NB4 (cell line): ENCODE results near the gene NPHP4.
A peak's percentile ranks its signal among the peaks of the same experiment; 100 is the strongest.

Source experiments
- DNase-seq: peaks from one replicate; pipeline ENCODE4 v3.0.0; 2010; ENCODE audit warnings: low read depth
- H3K4me3 ChIP-seq: one replicate; pipeline ENCODE4 v1.5.1; 2011; ENCODE audit warnings: mild to moderate bottlenecking, low read depth, low read length, moderate library complexity
- MYC ChIP-seq: IDR thresholded peaks from 2 replicates; pipeline ENCODE4 v1.6.1; 2011; ENCODE audit warnings: low read depth, low read length
- POLR2A ChIP-seq: IDR thresholded peaks from 2 replicates; pipeline ENCODE4 v1.6.1; 2011; ENCODE audit warnings: mild to moderate bottlenecking; ENCODE audit not compliant: insufficient read length; ENCODE audit errors: extremely low read depth
- TF ChIP-seq, protein P1 (sequence below): IDR thresholded peaks from 2 replicates; pipeline ENCODE4 v1.6.1; 2011; ENCODE audit warnings: low read depth, low read length
- TF ChIP-seq, protein P2 (sequence below): IDR thresholded peaks from one replicate; pipeline ENCODE4 v1.5.1; 2012; ENCODE audit warnings: low read depth, low read length

NPHP4 gene

DNA sequence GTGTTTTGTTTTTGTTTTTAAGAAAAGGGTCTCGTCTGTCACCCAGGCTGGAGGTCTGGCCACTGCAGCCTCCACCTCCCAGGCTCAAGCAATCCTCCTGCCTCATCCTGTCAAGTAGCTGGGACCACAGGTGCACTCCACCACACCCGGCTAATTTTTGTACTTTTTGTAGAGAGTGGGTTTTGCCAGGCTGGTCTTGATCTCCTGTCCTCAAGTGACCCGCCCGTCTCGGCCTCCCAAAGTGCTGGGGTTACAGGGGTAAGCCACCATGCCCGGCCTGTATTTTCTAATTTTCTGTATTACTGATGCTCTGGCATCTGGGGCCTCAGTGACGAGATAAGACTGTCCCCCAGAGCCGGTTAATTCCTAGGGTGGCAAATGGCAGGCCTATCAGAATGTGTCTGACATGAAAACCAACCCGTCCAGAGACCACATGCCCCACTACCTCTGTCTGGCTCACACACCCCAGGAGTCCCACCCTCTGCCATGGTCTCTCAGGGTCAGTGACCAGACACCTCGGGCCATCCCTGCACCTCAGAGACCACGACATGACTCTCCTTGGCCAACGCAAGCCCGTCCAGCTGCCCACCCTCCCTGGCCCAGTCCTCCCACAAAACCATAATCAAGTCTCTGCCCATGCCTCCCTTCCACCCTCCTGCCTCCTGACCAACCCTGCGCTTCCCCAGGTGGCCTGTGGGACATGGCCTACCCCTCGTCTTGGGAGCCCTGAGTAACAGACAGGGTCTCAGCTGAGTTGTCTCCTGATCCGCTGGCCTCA is 12.5 kb downstream of the NPHP4 start:
- DNase-seq = no peak
- TF ChIP-seq, protein P1, sequence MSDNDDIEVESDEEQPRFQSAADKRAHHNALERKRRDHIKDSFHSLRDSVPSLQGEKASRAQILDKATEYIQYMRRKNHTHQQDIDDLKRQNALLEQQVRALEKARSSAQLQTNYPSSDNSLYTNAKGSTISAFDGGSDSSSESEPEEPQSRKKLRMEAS = no peak
- TF ChIP-seq POLR2A (no peak), MYC (no peak)
- TF ChIP-seq, protein P2, sequence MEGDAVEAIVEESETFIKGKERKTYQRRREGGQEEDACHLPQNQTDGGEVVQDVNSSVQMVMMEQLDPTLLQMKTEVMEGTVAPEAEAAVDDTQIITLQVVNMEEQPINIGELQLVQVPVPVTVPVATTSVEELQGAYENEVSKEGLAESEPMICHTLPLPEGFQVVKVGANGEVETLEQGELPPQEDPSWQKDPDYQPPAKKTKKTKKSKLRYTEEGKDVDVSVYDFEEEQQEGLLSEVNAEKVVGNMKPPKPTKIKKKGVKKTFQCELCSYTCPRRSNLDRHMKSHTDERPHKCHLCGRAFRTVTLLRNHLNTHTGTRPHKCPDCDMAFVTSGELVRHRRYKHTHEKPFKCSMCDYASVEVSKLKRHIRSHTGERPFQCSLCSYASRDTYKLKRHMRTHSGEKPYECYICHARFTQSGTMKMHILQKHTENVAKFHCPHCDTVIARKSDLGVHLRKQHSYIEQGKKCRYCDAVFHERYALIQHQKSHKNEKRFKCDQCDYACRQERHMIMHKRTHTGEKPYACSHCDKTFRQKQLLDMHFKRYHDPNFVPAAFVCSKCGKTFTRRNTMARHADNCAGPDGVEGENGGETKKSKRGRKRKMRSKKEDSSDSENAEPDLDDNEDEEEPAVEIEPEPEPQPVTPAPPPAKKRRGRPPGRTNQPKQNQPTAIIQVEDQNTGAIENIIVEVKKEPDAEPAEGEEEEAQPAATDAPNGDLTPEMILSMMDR = no peak
- H3K4me3 ChIP-seq = no peak overlapping the region

DNA sequence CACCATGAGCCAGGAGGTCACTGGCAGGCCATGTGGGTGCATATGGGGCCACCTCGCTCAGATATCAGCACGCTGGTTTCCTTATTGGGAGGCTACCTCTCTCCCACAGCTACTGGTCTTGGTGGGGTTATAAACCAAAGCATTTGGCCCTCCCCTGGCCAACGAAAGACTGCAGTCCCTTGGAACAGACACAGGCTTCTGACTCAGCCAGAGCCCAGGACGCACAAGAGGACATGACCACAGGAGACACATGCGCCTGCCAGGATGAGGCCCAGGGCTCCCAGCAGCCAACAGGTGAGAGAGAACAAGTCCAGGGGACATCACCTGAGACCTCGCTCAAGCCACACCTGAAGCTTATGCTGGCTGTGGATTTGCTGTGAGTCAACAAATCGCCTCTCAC is 13.8 kb downstream of the NPHP4 start:
- peak; percentile 38 for DNase-seq
- no peak for TF ChIP-seq MYC
- no peak for TF ChIP-seq POLR2A
- TF ChIP-seq, protein P1 = no peak
- TF ChIP-seq, protein P2 = no peak
- H3K4me3 ChIP-seq = no peak overlapping the region

DNA sequence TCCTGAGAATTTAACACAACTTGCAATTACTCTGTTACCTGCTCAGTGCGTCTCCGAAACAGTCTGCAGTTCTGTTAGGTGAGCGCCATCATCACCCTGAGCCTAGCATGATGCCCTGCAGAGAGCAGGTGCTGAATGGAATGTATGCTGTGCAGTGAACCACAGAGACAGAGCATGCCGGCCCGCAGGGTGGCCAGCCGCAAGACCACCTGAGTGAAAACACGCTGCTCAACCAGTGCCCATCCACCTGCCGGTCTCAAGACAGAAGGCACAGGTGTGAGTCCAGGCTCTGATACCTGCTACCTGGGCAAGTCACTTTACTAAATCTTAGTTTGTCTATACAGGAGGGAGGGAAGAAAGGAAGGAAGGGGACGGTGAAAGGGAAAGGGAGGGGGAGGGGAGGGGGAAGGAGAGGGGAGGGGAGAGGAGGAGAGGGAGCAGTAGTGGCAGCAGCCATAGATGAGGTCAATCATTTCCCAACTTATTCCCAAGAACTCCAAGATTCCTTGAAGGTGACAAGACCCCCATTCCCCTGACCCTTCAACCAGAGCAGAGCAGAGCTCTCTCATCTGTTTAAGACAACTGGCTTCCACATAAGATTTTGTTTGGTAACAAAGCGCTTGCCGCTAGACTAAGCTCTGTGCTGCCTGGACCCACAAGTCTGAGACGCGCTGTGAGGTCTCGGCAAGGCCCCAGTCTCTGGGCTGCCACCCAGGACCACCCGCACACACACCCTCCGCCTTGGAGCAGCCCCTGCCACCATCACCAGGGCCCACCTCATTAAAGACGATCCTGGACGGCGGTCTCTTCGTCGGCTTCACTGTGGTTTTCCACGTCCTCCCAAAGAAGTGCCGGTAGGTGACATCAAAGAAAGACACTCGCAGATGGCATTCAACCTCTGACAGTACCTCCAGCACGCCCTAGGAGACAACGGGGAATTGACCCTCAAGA is 14.5 kb downstream of the NPHP4 start:
- no peak for TF ChIP-seq MYC
- TF ChIP-seq, protein P2 = no peak
- TF ChIP-seq, protein P1 = no peak
- no peak for TF ChIP-seq POLR2A
- no peak for DNase-seq
- no peak overlapping the region for H3K4me3 ChIP-seq

DNA sequence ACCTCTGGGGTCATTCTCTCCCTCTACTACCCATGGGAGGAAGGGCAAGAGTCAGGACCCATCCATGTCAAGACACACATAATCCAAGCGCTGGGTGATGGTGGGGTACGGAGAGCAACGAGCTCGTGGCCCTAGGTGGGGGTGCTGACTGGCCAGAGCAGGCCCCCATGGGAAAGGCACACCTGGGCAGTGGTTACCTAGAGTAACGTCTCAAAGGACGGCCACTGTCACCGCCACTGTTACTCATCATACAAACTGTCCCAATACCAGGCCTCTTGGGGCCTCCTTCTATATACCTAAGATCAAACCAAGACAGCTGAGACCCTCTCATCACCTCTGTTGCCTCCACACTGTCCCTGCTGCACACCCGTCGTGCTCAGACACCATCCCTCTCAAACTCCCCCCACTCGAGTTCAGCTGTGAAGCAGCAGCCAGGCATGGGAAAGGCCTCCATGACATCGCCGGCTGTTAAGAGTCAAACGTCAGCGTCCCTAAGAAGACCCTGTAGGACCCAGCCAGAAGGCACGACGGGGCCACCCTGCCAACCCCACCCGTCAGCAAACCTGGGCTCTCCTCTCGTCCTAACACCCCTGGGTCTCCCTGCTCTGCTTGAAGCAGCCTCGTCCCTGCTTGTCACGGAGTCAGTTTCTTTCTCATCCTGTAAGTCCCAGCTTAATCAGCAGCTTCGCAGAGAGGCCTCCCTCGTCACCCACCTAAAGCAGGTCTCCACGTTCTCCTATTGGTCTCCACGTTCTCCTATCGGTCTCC is 15.3 kb downstream of the NPHP4 start:
- H3K4me3 ChIP-seq = no peak overlapping the region
- no peak for DNase-seq
- TF ChIP-seq MYC (no peak), POLR2A (no peak)
- TF ChIP-seq, protein P2 = no peak
- TF ChIP-seq, protein P1 = no peak

DNA sequence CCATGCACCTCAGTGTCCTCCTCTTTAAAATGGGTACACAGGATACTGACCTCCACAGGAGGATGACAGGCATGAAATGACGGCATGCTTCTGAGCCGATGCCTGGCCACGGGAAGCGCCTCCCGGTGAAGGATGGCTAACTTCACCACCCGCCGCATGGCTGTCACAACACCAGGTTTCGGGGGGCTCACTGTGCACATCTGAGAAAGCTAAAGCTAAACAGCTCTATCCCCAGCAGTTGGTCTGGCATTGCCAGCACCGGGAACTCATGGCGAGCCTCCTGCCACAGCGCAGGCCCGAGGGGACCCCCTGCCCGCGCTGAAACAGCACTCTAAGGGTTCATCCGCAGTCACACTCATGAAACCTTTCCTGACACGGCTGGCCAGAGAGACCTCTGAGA is 16.0 kb downstream of the NPHP4 start:
- H3K4me3 ChIP-seq = peak overlapping the region; percentile 59
- no peak for DNase-seq
- TF ChIP-seq POLR2A (no peak), MYC (no peak)
- TF ChIP-seq, protein P2 = no peak
- TF ChIP-seq, protein P1 = no peak
